SK-N-SH treated with all-trans-retinoic acid at 6 μM for 48 hours (cell line): ENCODE data around the gene TOMM7.

ENCODE experiments used
- ATAC-seq: fragments of 200-7000 bp; cut with Tn5 transposase; 3 replicates; pipeline ENCODE4 v1.9.1; 2020; ENCODE audit warnings: mild to moderate bottlenecking, moderate library complexity
- ARNTL ChIP-seq: fragments of 450-650 bp; formaldehyde crosslinking; IDR thresholded peaks from 2 replicates; pipeline ENCODE4 v1.5.0; 2020; ENCODE audit warnings: low read depth, mild to moderate bottlenecking, moderate library complexity, borderline replicate concordance
- BACH2 ChIP-seq: fragments of 250-450 bp; sonication (Bioruptor Pico); IDR thresholded peaks from 2 replicates; pipeline ENCODE4 v1.9.0; 2021; ENCODE audit warnings: mild to moderate bottlenecking, borderline replicate concordance
- CREB5 ChIP-seq: fragments of 250-450 bp; sonication (Bioruptor Pico); IDR thresholded peaks from 2 replicates; pipeline ENCODE4 v1.5.1; 2020; ENCODE audit warnings: low read depth, mild to moderate bottlenecking, moderate library complexity
- CSDC2 ChIP-seq: fragments of 250-450 bp; sonication (Bioruptor Pico); IDR thresholded peaks from 2 replicates; pipeline ENCODE4 v1.5.0; 2020; ENCODE audit warnings: mild to moderate bottlenecking, moderate library complexity
- CSRNP3 ChIP-seq: fragments of 250-450 bp; sonication (Bioruptor Pico); IDR thresholded peaks from 2 replicates; pipeline ENCODE4 v1.5.1; 2021; ENCODE audit warnings: mild to moderate bottlenecking, moderate library complexity
- ESRRG ChIP-seq: fragments of 250-450 bp; sonication (Bioruptor Pico); IDR thresholded peaks from 2 replicates; pipeline ENCODE4 v1.6.1; 2021; ENCODE audit warnings: mild to moderate bottlenecking
- GLIS3 ChIP-seq: fragments of 250-450 bp; sonication (Bioruptor Pico); IDR thresholded peaks from 2 replicates; pipeline ENCODE4 v1.5.0; 2020; ENCODE audit warnings: mild to moderate bottlenecking, moderate library complexity
- ISL1 ChIP-seq: fragments of 250-450 bp; sonication (Bioruptor Pico); IDR thresholded peaks from 2 replicates; pipeline ENCODE4 v2.1.2; 2022; ENCODE audit warnings: mild to moderate bottlenecking, moderate library complexity
- OSR1 ChIP-seq: fragments of 250-450 bp; sonication (Bioruptor Pico); IDR thresholded peaks from 2 replicates; pipeline ENCODE4 v1.8.0; 2022; ENCODE audit warnings: moderate library complexity, mild to moderate bottlenecking, inconsistent platforms
- PATZ1 ChIP-seq: fragments of 250-450 bp; sonication (Bioruptor Pico); IDR thresholded peaks from 2 replicates; pipeline ENCODE4 v1.8.0; 2020; ENCODE audit warnings: mild to moderate bottlenecking, moderate library complexity, borderline replicate concordance
- POU6F1 ChIP-seq: fragments of 250-450 bp; sonication (Bioruptor Pico); IDR thresholded peaks from 2 replicates; pipeline ENCODE4 v1.8.0; 2021; ENCODE audit warnings: low read depth, mild to moderate bottlenecking, moderate library complexity, borderline replicate concordance
- PPARA ChIP-seq: fragments of 250-450 bp; sonication (Bioruptor Pico); IDR thresholded peaks from 2 replicates; pipeline ENCODE4 v1.5.0; 2020; ENCODE audit warnings: mild to moderate bottlenecking, borderline replicate concordance
- RARB ChIP-seq: fragments of 250-450 bp; sonication (Bioruptor Pico); IDR thresholded peaks from 2 replicates; pipeline ENCODE4 v1.8.0; 2021; ENCODE audit warnings: mild to moderate bottlenecking, moderate library complexity
- SNAI2 ChIP-seq: fragments of 250-450 bp; sonication (Bioruptor Pico); IDR thresholded peaks from 2 replicates; pipeline ENCODE4 v1.5.0; 2020; ENCODE audit warnings: mild to moderate bottlenecking, moderate library complexity
- TCF4 ChIP-seq: fragments of 250-450 bp; sonication (Bioruptor Pico); IDR thresholded peaks from 2 replicates; pipeline ENCODE4 v1.8.0; 2021; ENCODE audit warnings: mild to moderate bottlenecking, moderate library complexity, borderline replicate concordance
- TOX ChIP-seq: fragments of 250-450 bp; sonication (Bioruptor Pico); IDR thresholded peaks from 2 replicates; pipeline ENCODE4 v1.8.0; 2021; ENCODE audit warnings: mild to moderate bottlenecking, moderate library complexity, borderline replicate concordance
- ZC3H10 ChIP-seq: fragments of 250-450 bp; sonication (Bioruptor Pico); IDR thresholded peaks from 2 replicates; pipeline ENCODE4 v1.5.1; 2021; ENCODE audit warnings: mild to moderate bottlenecking, moderate library complexity
- ZFP3 ChIP-seq: fragments of 250-450 bp; sonication (Bioruptor Pico); IDR thresholded peaks from 2 replicates; pipeline ENCODE4 v1.5.0; 2020; ENCODE audit warnings: mild to moderate bottlenecking, moderate library complexity
- ZFP30 ChIP-seq: fragments of 450-650 bp; formaldehyde crosslinking; IDR thresholded peaks from 2 replicates; pipeline ENCODE4 v1.5.0; 2022; ENCODE audit warnings: mild to moderate bottlenecking, moderate library complexity
- ZNF565 ChIP-seq: fragments of 450-650 bp; formaldehyde crosslinking; conservative IDR thresholded peaks from 2 replicates; pipeline ENCODE4 v1.5.0; 2020; ENCODE audit warnings: low read depth, mild to moderate bottlenecking, moderate library complexity
- ZNF70 ChIP-seq: fragments of 450-650 bp; formaldehyde crosslinking; IDR thresholded peaks from 2 replicates; pipeline ENCODE4 v1.5.0; 2020; ENCODE audit warnings: mild to moderate bottlenecking, moderate library complexity
- ZNF8 ChIP-seq: fragments of 450-650 bp; formaldehyde crosslinking; IDR thresholded peaks from 2 replicates; pipeline ENCODE4 v1.5.0; 2020; ENCODE audit warnings: mild to moderate bottlenecking, moderate library complexity

TOMM7 gene

GRCh38 chr7:22867589-22867988 is 44.9 kb upstream of the TOMM7 start:
- TF ChIP-seq TCF4, result no peak
- TF ChIP-seq ESRRG, result no peak
- TF ChIP-seq ARNTL, result no peak
- no peak for TF ChIP-seq CSDC2 (CRISPR knock-in tag)
- no peak for TF ChIP-seq CREB5
- TF ChIP-seq ZNF565 (CRISPR knock-in tag), result no peak
- TF ChIP-seq ZNF8, result no peak
- TF ChIP-seq BACH2 (CRISPR knock-in tag), result no peak
- TF ChIP-seq PATZ1 (CRISPR knock-in tag), result no peak
- TF ChIP-seq ZFP30 (CRISPR knock-in tag), result no peak
- no peak for TF ChIP-seq SNAI2 (CRISPR knock-in tag)
- TF ChIP-seq POU6F1 (CRISPR knock-in tag), result no peak
- ATAC-seq, result no peak

GRCh38 chr7:22867003-22867402 is 44.4 kb upstream of the TOMM7 start:
- no peak for TF ChIP-seq ZFP30 (CRISPR knock-in tag)
- TF ChIP-seq ISL1, result no peak
- no peak for TF ChIP-seq GLIS3 (CRISPR knock-in tag)
- TF ChIP-seq ZNF565 (CRISPR knock-in tag), result no peak
- no peak for TF ChIP-seq BACH2 (CRISPR knock-in tag)
- TF ChIP-seq, all 23 proteins: peak for 0
- peak; percentile 18; the same call in 1 of the 3 replicates for ATAC-seq

GRCh38 chr7:22865602-22865960 is 42.9 kb upstream of the TOMM7 start:
- TF ChIP-seq ZNF70 (CRISPR knock-in tag) (no peak), CSRNP3 (CRISPR knock-in tag) (no peak), TOX (CRISPR knock-in tag) (no peak), ZFP3 (CRISPR knock-in tag) (no peak), RARB (CRISPR knock-in tag) (no peak), PPARA (CRISPR knock-in tag) (no peak), ZNF8 (no peak), ISL1 (no peak), OSR1 (CRISPR knock-in tag) (no peak), CSDC2 (CRISPR knock-in tag) (no peak), ZFP30 (CRISPR knock-in tag) (no peak)
- no peak for ATAC-seq

GRCh38 chr7:22864855-22865601 is 42.4 kb upstream of the TOMM7 start:
- ATAC-seq, result no peak
- TF ChIP-seq ISL1 (no peak), SNAI2 (CRISPR knock-in tag) (no peak), GLIS3 (CRISPR knock-in tag) (no peak), ZNF70 (CRISPR knock-in tag) (no peak), ZNF565 (CRISPR knock-in tag) (no peak), RARB (CRISPR knock-in tag) (no peak), BACH2 (CRISPR knock-in tag) (no peak), ZC3H10 (no peak), PPARA (CRISPR knock-in tag) (no peak), CSRNP3 (CRISPR knock-in tag) (no peak), ESRRG (no peak), ZFP3 (CRISPR knock-in tag) (no peak), OSR1 (CRISPR knock-in tag) (no peak), CSDC2 (CRISPR knock-in tag) (no peak)
